Stimulated activated CD4-positive, alpha-beta T cell treated with anti-CD3 and anti-CD28 coated beads, Interleukin-15, amount 100 ng/mL, for 48 hours (primary cell): ENCODE measurements around the gene SCAMP2.
"Not testable (repeated sequence)": the region's sequence is repeated elsewhere in the genome, so short reads cannot be mapped to it uniquely, and the experiment has no call there.

Experiments used
- DNase-seq, 2 donors: peaks; one replicate each; pipeline ENCODE4 v3.0.0-alpha.2; 2020; ENCODE audit warnings: low read depth in 2 of 2

SCAMP2 gene, protein sequence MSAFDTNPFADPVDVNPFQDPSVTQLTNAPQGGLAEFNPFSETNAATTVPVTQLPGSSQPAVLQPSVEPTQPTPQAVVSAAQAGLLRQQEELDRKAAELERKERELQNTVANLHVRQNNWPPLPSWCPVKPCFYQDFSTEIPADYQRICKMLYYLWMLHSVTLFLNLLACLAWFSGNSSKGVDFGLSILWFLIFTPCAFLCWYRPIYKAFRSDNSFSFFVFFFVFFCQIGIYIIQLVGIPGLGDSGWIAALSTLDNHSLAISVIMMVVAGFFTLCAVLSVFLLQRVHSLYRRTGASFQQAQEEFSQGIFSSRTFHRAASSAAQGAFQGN

DNA sequence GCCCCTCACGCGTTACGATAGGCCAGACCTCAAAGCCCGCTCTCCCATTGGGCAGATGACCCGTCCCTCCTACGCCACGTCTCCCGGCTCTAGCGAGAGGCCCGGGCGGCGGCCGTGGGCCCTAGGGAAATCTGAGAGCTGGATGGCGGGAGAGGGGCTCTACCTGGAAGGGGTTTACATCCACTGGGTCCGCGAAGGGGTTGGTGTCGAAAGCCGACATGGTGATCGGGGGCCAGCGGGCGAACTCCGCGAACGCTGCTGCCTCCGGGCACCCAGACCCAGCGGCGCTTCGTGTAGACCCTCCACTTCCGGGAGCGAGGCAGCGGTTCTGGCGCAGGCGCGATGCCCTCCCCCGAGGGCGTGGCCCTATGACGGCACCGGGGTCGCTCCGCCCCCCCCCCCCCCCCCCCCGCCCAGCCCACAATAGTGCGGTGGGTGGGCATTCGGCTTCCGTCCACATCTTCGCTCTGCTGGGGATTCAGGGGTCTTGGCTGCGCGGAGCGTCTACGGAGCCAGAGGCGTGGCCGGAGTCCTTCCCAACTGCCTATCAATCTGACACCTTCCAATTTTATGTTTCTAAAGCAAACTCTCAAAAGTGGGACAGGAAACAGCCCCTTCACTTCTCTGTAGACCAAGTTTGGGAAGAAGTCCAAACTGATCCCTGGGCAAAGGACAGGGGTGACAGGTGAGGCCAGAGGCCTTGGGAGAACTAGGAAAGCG is at the start of gene SCAMP2:
Gene SCAMP2 (minus strand): TSS at position 330 of the 720 bp plus-strand sequence. CDS start 110 bp downstream, at position 220.
- DNase-seq, result peak; percentile 86 to 89

DNA sequence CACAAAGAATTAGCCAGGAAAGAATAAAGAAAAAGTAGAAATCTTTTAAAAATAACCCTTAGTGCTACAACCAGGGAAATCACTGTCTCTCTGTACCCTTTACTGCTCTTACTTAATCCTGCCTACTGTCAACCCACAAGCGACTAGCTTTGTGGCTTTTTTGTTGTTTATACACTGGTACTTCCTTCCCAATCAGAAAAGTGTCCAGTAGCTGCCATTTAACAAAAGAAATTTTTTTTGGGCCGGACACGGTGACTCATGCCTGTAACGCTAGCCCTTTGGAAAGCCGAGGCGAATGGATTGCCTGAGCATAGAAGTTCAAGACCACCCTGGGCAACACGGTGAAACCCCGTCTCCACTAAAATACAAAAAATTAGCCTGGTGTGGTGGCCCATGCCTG is 47.3 kb upstream of the SCAMP2 start:
- no peak for DNase-seq

DNA sequence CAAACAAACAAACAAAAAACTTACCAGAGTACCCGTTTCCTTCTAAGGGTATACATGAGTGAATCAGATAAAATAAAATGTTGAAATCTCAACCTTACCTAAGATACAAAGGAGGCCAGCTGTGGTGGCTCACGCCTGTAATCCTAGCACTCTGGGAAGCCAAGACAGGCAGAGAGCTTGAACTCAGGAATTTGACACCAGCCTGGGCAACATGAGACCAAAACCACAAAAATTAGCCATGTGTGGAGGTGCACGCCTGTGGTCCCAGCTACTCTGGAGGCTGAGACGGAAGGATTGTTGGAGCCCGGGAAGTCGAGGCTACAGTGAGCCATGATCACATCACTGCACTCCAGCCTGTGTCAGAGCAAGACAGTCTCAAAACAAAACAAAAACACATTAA is 44.5 kb upstream of the SCAMP2 start:
- no peak for DNase-seq

DNA sequence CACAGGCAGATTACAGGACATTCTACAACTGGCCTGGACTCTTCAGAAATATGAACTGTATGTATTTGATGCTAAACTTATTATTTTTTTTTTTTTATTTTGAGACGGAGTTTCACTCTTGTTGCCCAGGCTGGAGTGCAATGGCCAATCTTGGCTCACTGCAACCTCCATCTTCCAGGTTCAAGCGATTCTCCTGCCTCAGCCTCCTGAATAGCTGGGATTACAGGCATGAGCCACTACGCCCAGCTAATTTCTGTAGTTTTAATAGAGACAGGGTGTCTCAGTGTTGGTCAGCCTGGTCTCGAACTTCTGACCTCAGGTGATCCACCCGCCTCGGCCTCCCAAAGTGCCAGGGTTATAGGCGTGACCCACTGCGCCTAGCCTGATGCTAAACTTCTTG is 40.6 kb upstream of the SCAMP2 start:
- DNase-seq, result not testable (repeated sequence)

DNA sequence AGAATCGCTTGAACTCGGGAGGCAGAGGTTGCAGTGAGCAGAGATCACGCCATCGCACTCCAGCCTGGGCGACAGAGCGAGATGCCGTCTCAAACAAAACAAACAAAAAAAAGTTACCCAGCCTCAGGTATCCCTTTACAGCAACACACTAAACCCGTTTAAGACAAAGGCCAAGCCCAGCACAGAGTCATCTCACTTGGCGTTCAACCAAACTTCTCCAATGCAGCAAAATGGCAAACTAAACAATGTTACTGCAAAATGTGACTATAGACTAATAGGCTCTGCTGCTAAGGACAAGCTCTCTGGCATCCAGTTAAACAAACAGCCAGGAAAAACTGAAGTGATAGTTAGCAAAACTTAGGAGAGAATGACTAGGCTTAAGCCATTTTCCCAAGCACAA is 39.9 kb upstream of the SCAMP2 start:
- DNase-seq, result no peak

DNA sequence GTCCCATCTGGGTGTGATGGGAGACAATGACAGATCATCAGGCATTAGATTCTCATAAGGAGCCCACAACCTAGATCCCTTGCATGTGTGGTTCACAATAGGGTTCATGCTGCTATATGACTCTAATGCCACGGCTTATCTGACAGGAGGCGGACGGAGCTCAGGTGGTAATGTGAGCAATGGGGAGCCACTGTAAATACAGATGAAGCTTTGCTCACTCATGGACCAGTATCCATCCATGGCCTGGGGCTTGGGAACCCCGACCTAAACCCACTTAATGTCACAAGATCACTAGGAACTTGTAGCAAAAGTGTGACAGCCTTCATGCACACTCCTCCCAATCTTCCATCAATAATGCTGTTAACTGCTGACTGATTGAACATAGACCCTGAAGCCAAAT is 35.5 kb upstream of the SCAMP2 start:
- DNase-seq, result no peak

DNA sequence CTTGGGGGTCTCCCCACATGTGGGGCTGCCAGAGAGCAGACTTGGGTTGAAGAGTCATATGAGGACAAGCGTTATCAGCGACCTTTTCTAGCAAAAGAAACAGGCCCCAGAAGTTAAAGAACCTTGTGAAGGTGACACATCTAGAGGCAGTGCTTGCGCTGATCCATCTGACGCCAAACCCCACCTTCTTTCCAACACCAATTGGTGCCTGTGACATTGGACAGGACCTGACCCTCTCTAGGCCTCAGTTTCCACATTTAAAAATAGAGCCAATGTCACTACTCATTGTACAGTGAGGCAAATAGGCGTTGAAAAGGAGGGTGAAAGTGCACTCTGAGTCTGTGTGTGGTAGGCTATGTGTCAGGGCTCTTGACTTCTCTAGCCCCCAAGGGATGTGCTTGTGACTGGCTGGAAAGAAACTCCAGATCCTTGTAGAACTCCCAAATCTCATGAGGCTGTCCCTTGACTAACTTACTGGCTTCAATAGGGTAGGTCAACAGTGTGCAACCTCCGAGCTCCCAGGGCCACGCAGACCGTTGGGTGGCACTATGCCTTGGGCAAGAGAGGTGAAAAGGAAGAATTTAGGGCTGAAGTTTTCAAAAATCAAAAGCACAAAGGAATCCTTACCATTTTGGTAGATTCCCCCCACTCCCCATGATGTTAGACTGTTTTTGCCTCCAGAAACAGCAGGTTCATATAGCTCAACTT is 34.2 kb upstream of the SCAMP2 start:
- no peak for DNase-seq

DNA sequence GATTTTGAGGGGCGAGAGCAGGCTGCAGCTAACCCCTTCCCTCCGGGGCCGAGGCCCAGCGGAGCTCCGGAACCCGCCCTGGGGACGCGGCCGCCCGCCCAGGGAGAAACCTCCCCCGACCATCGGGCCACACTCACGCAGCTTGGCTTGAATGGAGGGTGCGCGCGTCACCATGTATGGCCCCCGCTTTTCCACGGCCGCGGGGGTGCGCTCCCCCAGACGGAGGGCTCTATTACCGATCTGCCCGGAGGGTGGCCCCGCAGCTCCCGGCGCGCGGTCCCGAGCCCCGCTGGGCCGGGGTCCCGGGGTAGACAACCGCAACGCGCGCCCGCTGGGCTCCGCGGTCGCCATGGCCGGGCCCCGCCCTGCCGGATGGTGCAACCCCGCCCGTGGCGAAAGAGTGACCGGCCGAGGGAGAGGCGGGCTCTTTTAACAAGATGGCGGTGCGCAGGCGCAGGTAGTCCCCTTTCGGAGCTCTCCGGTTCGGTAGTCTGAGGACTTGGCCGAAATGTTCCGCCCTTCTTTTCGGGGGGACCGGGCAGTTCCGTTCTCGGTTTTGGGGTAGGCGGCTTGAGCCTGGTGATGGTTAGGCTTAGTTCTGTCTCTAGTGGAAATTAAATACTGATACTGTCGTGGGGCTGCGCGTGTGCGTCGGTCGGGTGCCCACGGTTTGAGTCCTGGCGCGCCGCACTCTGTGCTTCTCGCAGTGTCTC is 33.4 kb upstream of the SCAMP2 start, which contains the start of gene FAM219B:
Gene FAM219B (minus strand): TSS at position 402 of the 713 bp plus-strand sequence. CDS start 51 bp downstream, at position 351.
- peak; percentile 51 to 70 for DNase-seq

DNA sequence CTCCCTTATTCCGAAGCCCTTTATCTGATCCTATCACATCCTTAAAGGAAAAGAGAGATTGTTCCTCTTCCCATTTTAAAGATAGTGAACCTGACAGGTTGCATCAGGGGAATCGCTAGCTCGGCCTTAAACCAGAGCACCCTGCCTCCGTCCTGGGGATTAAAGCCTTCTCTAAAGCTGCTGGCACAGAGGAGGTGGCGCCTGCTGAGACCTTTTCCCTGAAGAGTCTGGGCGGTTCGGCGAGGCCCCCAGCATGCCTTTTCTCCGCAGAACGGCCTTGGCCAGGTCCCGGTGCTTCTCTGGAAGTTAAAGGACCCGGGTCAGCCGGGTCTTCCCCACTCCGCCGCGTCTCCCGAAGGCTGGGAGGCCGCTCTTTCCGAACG is 32.9 kb upstream of the SCAMP2 start:
- DNase-seq, result peak; percentile 6 to 25

DNA sequence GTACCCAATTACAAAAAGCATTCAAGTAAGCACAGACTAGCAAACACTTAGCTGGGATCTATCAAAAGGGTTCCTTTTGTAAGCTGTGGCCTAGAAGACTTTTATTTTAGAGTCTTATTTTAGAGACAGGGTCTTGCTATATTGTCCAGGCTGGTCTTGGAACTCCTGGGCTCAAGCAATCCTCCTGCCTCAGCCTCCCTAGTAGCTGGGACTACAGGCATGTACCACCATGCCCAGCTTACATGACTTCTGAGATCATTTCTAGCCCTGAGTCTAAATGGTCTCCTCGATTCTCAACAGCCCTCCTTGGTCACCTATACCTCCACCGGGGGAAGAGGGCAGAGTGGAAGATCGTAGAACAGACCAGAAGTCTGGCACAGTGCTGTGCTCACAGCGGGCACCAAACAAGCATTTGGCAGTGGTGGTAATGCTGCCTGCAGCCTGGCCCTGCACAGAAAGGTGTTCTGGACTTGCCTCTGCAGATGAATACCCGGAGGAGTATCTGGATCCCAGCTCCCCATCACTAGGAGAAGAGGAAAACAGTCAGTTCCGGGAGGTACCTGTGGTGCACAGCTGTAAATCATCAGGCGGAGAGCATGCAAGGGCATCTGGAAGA is 31.1 kb upstream of the SCAMP2 start:
- DNase-seq, result no peak

DNA sequence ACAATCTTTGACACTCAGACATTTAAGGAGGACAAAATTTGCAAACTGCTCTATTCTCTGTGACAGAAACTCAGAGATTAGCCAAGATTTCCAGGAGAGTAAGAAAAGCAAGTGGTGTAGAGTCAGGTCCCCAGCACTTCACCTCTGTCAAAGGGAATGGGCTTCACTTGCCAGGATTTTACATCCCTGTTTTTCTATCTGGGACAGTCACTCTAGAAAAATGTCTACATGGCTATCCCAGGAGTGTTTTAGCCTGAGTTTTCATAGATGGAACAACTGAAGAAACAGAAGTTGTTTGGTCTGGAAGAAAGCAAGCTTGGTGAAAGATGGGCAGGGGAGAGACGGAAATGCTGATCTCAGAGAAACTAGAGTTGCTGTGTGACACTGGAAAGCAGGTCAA is 30.5 kb upstream of the SCAMP2 start:
- DNase-seq, result no peak

DNA sequence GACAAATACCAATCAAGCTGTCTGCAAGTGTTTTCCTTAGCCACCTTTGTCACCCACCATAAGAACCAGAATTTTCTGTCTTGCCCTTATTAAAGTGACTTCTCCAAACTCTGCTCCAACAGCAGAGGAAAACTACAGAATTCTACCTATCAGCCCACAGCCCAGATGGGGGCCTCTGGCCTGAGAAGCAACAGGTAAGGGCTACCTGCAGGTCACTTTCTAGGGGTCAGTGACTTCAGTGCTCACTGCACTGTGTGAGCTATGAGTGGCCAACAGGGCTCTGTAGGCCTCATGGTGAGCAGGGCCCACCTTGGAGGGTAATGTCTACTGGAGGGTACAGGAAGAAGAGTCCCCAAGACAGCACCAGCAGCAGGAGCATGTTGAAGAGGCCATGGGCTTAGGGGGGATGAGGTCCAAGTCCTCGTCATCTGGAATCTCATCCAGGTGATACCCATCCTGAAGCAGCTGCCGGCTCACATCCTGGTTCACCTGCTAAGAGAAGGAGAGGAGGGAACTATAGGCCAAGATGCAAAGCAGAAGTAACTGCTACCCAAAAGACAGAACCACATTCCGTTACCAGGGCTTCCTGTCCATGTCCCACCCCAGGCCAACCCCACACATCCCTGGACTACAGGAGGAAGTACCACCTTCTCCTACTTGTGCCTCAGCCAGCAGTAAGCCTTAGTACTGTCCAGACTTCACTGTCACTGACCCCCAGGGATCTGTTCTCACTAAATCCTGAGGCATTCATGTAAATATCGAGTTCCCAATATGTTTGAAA is 29.3 kb upstream of the SCAMP2 start:
- DNase-seq, result no peak

DNA sequence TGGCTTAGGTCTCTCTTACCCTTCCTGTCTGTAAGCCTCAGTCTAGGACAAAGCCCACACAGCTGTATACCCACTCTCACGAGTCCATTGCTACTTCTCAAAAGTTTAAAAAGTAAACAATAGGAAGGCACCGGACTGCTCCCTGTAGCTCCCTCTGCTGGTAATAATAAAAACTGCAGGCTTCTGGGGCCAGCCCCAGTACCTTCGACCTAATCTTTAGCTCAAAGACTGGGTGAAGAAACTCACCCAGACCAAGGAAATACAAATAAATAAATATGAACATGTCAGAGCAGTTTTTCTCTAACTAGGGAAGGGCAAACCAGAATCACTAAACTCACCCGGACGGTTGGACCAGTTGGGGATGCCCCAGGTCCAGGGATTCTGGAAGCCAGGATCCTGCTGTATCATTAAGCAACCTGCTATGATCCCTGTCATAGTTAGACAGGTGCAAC is 28.5 kb upstream of the SCAMP2 start:
- DNase-seq, result peak; percentile 21 to 36

DNA sequence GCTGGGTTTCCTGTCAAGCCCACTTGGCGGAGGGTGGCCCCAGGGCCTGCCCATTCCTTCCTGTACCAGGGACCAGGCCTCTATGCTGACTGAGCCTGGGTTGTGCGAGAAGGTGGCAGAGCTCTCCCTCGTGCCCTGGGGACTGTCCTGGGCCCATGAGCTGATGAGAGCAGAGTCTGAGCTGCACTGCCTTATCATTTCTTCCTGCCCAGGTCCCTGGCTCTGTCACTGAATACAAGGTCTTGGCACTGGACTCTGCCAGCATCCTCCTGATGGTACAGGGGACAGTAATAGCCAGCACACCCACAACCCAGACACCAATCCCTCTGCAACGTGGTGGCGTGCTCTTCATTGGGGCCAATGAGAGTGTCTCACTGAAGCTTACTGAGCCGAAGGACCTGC is 24.1 kb upstream of the SCAMP2 start:
- no peak for DNase-seq

DNA sequence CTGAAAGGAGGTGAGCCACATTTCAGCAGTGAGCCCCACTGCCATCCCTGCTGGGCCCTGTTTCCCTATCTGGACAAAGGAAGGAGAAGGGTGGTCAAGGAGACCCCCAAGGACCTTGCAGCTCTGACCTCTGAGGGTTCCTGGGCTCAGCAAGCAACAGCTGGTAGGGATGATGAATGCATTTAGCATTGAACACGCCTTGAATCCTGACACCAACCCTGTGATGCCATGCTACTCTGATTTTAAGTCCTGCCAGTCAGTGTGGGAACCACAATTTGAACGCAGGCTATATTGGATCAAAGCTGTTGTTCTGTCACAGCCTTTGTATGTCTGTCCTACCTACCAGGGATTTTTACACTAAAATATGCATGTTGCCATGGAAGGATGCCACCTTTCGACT is 23.2 kb upstream of the SCAMP2 start:
- DNase-seq, result no peak

DNA sequence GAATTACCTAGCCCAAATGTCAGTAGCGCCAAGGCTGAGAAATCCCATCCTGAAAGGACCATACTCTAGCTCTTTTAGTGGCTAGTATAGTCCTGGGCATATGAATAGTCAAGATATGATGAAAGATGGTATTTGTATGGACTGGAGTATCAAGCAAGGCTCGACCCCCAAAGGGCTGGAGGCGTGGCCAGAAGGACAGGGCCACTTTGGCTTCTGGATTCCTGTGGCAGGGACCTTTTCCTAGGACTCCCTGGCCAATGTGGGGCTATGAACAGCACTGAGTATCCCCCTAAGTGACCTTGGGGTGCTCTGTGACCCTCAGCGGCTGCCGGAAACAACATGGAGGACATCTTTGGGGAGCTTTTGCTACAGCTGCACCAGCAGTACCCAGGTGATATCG is 22.7 kb upstream of the SCAMP2 start:
- DNase-seq, result no peak

DNA sequence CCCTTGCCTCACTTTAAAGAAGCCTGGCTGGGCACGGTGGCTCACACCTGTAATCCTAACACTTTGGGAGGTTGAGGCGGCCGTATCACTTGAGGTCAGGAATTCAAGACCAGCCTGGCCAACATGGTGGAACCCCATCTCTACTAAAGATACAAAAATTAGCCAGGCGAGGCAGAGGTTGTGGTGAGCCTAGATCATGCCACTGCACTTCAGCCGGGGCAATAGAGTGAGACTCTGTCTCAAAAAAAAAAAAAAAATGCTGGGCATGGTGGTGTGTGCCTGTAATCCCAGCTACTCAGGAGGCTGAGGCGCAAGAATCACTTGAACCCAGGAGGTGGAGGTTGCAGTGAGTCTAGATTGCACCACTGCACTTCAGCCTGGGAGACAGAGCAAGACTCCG is 21.2 kb upstream of the SCAMP2 start:
- not testable (repeated sequence) for DNase-seq

DNA sequence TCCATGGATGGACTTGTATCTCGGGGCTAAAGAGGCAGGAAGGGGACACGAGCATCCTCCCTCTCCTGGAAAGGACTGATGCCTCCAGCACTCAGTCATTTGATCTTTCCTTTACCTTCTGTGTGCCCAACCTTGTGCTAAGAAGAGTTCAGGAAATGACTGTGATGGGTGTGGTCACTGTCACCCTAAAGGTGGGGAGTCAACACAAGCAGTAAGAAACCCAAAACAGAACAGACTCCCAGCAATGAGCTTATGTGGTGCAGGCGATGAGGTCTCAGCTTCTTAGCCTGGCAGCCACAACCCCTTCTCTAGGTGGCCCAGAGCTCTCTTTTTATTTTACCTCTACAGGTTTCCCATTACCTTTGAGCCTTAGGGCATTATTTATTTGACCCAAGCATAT is 20.5 kb upstream of the SCAMP2 start:
- no peak for DNase-seq

DNA sequence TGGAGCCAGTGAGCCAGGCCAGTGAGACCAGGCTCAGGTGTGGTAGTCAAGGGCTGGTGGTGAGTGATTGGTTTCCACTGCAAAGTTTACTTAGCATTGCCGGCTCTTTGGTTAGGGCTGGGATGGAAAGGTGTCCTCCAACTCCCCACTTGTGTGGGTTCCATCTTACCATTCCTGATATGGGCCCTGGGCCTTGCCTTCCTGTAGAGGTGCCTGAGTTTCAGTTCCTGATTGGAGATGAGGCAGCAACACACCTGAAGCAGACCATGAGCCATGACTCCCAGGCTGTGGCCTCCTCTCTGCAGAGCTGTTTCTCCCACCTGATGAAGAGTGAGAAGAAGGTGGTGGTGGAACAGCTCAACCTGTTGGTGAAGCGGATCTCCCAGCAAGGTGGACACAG is 19.8 kb upstream of the SCAMP2 start:
- no peak for DNase-seq

DNA sequence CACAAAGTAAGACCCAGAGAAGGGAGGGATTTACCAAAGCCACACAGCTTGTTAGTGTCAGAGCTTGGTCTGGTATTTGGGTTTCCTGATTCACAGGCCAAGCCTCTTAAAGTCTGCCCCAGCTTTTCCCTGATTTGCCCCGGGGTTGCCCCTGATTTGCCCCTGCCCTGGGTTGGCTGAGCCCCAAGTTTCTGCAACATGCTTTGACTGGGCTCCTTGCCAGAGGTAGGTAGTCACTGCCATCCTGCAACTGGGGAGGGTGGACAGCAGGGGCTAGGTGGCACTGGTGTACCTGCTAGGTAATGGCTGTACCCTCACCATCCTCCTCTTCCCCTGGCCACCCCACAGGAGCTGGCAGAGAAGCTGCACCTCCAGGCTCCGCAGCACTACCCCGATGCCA is 19.1 kb upstream of the SCAMP2 start:
- no peak for DNase-seq

DNA sequence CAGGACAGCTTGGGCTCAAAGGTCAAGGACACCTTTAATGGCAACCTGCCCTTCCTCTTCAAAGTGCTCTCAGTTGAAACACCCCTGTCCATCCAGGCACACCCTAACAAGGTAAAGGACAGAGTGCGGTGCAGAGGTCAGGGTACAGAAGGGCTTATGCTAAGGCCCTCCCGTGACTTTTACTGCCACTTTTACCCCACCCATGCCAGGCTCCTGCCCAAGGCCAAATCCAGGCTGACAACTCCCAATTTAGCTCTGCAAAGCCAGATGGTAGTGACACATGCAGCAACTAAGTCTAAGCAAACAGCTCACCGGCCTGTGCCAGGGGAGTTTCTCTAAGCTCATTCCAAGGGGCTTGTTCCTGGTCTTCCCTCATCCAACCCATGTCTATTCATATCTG is 18.3 kb upstream of the SCAMP2 start:
- DNase-seq, result no peak
